ENCODE results near the gene UXS1.

GRCh38 chr2:106107509-106108131 lies 86.5 kb downstream of the UXS1 start:
- TF ChIP-seq CTCF (conservative IDR thresholded peaks at IDR 0.05) (no peak), ZFX (IDR thresholded peaks at IDR 0.05) (no peak)

Measured in C4-2B (cell line).